CD4-positive, alpha-beta T cell treated with Interferon gamma for 1 hour (primary cell): ENCODE measurements around the gene AFTPH.

ENCODE experiments used
- DNase-seq: peaks from one replicate; pipeline ENCODE4 v3.0.0-alpha.2; 2020

AFTPH gene

DNA sequence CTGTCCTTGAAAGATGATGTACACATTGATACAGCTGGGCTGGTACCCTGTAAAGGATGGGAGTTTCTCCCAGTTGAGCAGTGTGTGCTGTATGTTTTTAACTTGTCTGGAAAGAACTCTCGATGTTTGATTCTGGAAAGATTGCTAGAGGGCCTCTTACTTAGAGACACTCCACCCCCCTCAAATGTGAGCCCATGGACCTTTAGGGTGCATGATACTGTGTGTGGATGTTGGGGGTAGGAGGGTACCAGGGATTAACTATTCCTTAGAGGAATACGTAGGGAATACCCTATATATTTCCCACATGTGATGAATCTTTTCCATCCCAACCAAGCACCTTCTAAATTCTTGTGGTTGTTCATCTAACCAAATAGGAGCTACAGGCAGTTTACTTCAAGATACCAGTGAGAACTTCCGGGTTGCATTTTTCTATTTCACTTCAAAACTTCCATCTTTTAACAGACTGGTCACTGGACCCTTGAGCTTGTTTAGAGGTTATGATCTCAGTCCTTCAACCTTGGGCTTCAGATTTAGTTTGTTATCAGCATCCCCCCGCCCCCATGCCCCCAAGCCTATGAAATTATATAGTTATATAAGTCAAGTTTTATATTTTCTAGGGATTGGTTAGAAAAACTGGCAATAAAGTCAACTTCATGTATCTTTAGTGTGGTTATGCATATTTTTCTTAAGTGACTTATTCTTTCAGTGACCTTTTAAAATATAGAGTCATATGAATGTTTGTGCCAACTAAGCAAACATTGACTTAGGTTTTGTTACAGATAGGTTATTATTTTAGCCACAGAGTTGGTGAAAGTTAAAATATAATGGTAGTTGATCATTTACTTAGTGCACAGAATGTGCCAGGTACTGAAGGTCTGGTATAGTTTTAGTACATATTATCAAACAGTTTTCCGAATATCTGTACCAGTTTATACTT, 18.2 kb downstream of the AFTPH start:
- DNase-seq: no peak

DNA sequence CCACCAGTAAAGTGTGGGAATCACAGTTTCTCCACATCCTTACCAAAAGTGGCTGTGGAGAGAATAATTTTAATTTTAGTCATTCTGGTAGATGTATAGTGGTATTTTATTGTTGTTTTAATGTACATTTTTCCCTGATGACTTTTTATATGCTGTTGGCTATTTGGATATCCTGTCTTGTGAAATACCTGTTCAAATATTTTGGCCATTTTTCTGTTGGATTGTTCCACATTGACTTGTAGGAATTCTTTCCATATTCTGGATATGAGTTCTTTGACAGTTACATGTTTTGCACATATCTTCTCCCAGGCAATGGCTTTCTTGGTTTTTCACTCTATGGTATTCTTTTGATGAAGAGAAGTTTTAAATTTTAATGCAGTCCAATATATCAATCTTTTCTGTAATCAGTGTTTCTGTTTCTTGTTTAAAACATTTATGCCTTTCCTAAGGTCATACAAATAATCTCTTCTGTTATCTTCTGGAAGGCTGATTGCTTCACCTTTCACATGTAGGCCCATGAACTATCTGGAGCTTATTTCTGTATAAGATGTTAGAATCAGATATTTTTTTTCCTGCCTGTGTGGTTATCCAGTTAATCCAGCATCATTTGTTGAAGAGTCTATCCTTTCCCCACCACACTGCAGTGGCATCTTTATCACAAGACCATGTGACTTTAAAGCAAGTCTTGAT, 19.0 kb downstream of the AFTPH start:
- no peak for DNase-seq

DNA sequence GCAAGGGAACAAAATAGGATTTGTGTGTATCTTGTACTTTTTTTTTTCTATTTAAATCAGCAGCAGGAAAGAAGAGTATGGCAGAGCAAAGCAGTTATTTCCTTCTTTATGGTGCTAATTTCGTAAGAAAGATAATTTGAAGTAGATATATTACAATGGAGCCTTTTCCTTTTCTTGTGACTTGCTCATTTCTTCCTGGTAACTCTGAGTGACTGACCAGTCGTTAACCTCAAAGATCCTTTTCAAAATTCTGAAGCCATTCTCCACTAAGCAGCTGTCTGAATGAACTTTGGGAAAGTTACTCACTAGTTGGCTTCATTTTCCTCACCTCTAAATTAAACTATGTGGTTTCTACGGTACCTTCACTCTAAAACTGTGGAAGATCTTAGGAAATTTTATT, 24.6 kb downstream of the AFTPH start:
- no peak for DNase-seq

DNA sequence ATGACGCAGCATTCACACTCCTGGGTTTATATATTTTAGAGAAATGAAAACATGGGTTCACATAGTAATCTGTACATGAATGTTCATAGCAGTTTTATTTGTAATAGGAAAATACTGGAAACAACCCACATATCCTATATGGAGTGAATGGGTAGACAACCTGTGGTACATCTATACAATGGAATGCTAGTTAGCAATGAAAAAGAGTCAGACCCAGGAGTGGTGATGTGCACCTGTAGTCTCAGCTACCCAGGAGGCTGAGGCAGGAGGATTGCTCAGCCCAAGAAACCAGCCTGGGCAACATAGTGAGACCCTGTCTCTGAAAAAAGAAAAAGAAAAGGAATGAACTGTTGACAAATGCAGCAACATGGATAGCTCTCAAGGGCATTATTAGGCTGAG, 25.9 kb downstream of the AFTPH start:
- DNase-seq: no peak

DNA sequence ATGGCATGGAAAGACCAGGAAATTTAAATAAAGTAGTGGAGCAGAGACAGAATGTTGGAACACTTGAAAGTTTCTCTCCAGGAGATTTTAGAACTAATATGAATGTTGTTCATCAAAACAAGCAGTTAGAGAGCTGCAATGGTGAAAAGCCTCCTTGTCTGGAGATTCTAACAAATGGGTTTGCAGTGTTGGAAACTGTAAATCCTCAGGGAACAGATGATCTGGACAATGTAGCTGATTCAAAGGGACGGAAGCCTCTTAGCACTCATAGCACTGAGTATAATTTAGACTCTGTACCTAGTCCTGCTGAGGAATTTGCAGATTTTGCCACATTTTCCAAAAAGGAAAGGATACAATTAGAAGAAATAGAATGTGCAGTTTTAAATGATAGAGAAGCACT, 27.7 kb downstream of the AFTPH start:
- no peak for DNase-seq

DNA sequence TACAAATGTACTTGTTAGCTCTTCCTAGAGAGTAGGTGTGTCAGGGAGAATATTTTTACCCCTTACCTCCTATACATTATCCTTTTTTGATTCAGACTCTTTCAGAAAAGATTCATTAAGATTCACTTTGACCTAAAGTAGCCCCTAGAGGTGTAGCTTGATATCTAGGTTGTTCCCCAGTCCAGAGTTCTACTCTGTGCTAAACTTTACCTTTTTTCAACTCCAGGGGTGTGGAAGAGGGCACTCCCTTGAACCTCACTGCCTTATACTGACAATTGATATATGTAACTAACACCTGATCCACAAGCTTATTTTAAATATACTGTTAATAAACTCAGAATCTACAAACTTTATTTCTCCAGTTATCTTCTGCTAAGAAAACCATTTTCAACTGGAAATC, 30.0 kb downstream of the AFTPH start:
- DNase-seq: no peak

DNA sequence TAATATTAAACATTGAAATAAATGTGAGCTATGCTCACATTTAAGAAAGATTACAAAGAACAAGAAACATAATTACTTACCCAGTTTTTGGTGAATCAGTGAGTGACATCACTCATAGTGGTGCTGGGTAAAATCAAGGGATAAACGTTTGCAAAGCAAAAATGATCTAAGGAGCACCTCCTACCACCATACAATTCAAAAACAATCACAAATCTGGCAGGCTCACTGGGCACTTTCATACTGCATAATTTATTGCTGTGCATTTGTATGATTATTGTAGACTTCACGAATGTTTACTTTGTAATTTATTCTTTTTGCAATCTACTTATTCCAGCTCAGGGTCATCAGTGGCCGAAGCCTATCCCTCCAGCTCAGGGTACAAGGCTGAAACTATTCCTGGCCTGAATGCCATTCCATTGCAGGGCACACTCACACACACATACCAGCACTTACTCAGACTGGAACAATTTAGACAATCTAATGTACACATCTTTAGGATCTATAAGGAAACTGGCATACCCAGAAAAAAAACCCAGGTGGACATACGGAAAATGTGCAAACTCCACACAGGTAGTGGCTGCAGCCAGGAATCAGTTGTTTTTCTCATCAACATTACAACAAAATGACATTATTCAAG, 34.4 kb downstream of the AFTPH start:
- no peak for DNase-seq

DNA sequence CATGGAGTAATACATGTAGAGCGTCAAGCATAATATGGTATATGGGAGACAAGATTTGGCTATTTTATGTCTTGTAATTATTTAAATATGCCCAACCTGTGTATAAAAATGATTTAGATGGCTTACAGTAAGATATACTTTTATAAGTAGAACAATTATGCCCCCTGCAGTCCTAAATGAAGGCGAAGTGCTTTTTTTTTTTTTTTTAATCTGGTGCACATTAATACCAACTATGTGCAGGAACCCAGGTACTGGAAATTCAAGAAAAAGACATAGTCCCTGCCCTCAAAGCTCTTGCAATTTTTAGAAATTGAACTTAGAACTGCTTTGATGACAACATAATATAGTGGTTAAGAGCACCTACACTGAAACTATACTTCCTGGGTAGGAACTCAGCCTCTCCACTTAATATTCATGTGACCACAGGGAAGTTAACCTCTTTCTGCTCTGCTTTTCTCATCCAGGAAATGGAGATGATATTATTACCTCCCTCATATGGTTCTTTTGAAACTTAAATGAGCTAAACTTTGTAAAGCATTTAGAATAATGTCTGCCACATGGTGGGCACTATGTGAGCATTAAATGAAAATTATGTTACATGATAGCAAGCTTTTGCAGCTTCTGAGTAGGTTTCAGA, 38.1 kb downstream of the AFTPH start:
- no peak for DNase-seq

DNA sequence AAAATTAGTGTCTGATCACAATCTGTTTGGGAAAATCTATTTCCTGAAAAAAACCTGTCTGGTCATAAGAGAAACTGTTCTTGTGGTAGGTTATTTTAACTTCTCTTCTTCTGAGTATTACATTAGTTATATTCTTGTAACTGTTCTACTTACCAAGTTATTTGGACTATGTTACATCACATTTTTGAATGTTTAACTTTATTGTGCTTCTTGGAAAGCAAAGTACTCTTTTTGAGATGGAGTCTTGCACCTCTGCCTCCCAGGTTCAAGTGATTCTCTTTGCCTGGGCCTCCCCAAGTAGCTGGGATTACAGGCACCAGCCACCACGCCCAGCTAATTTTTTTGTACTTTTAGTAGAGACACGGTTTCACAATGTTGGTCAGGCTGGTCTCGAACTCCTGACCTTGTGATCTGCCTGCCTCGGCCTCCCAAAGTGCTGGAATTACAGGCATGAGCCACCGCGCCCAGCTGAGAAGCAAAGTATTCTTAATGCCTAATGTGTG, 39.4 kb downstream of the AFTPH start:
- no peak for DNase-seq

DNA sequence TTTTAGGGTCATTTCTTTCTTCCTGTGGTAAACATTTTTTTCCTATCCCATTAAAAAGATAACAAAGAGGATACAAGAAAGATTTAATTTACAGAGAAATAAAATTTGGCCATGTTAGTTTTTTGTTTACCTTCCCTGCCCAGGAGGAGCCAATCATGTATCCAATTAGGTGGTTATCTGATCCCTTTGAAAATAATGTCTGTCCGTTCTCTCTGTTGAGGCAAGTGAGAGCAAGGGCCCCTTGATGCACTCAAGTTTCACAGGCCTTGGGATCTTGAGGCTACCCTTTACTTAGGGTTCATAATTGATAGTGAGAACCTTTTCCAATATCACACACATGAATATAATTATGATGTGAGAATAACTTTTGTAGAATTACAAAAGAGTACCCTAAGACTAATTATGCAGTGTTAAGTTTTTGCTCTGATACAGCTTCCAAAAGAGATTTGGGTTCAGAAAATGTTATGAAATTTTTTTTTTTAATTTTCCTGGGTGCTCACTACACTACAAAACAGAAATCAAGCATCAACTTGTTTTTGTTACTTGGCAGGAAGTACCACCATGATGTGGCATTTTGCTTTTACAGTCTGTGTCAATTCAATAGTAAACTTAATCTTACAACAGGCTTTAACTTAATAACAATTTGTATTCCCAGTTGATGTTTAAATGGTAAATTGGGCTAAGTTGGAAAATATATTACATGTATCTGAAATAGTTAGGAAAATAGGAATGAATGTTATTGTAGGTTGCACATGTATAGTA, 42.0 kb downstream of the AFTPH start:
- DNase-seq: no peak

DNA sequence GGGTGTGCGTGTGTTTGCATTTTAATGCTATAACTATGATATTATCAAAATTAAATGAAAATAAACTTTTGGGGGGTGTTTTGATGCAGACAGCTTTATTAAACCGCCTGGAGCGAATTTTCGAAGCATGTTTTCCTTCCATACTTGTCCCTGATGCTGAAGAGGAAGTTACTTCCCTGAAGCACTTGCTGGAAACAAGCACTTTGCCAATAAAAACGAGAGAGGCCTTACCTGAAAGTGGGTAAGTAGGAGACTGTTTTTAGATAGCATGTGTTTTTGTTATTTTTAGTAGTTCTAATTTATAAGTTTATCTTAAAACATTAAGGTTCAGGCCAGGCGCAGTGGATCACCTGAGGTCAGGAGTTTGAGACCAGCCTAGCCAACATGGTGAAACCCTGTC, 43.3 kb downstream of the AFTPH start:
- no peak for DNase-seq

DNA sequence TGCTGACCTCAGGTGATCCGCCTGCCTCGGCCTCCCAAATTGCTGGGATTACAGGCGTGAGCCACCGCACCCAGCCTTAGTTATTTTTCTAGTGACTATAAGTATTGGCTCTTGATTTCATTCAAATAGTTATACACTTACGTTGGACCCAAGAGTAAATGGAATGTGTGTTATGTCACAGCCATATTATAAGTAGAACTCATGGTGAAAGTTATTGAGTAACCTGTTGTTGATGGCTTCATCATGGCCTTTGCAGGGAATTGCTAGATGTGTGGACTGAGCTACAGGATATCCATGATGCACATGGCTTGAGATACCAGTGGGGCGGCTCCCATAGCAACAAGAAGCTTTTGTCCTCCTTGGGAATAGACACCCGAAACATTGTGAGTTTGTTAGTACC, 44.7 kb downstream of the AFTPH start:
- DNase-seq: no peak

DNA sequence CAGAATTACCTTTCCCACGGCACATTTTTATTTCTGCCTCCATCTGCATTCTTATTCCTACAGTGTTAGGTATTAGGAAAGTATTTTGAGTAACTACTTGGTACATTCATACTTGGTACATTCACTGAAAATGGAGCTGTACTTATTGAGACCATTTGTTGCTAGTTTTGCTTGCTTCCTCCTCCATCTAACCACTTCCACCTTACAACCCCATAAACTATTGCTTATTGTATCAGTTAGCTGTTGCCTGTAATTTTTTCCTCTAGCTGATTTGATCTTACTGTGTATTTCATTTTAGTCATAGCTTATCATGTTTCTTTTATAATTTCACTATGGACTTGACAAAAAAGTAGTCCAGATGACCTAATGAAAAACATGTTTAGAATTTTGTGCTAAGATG, 50.7 kb downstream of the AFTPH start:
- no peak for DNase-seq

DNA sequence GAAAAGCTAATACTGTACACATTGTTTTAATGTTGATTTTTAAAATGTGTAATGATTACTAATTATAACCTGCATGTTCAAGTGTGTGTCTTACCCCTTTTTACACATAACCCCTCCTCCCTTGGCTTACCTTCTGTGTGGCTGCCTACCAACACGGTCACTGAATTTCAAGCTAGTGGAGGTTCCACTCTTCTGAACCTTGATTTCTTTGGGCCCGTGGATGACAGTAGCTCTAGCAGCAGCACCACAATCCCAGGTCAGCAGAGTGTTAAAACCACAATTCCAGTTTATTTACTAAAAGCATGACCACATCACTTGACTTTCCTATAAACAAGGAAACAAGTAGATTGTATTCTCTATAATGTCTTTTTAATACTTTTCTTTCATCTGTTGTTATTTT, 56.9 kb downstream of the AFTPH start:
- no peak for DNase-seq

DNA sequence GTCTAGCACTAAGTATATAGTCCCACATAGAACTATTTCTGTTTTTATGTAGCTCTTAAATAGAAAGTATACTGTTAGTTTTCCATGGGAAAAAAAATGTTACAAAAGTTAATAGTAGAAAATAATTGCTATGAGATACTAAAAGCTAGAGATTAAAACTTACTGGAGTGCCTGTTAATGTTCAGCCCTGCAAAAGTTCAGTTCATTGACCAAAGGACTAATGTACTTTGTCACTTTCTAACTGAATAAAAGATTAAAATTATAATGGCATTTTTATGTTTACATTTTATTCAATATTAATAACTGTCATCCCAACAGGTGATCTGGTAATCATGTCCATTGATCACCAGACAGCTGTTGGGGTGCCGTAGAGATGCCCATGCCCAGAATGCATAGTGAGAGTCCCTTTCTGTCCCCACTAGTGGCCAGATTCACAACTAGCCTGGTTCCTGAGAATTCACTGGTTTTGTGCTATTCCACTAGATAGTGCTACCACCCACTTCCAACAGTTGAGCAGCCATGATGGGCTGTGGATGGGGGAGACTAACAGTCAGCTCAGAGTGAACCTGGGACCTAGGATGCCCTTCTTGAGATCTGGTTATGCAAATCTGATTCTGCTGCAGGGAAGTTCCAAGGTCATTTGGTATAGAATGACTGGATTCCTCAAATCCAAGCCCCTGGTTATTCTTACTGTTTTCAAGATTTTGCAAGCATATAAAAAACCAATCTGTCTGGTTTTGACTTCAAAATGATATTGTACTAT, 57.8 kb downstream of the AFTPH start:
- DNase-seq: no peak

DNA sequence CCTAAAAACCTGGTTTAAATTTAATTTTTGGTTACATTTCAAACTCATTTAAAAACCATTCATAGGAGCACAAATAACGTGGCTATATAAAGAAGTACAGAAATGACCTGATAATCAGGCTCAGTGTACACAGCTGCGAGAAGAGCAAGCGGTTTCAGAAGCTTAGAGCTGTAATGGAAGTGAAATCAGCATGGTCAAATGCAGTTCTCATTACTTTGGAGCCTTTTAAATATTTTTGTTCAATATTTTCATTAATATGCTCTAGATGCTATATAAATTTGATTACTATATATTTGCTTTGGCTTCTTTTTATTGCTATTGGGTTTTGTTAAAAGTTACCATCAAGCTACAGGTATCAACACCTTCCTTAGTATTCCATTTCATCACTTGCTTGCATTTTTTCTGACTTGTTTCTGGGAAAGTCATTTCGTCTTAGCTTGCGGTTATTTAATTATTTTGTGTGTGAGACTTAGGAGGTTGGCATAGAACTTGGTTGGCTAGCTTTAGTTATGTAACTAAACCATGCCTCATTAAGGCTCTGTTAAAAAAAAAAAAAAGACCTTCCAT, 58.7 kb downstream of the AFTPH start:
- no peak for DNase-seq

DNA sequence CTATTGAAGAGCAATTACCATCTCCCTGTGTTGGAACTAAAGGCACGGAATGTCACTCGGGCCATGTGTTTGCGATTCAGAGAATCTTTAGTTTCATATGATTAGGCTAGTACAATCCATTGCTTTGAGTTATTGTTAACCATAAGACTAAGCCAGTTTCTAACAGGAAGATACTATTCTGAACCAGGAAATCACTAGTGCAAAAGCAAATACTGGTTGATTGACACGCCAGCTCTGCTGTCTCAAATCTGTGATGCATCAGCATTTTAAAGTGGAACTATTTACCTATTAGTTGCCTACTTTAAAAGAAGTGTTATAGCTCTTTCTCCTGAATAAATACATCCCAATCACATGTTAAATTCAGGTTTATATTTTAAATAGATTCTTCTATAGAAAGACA, 61.9 kb downstream of the AFTPH start:
- DNase-seq: no peak

DNA sequence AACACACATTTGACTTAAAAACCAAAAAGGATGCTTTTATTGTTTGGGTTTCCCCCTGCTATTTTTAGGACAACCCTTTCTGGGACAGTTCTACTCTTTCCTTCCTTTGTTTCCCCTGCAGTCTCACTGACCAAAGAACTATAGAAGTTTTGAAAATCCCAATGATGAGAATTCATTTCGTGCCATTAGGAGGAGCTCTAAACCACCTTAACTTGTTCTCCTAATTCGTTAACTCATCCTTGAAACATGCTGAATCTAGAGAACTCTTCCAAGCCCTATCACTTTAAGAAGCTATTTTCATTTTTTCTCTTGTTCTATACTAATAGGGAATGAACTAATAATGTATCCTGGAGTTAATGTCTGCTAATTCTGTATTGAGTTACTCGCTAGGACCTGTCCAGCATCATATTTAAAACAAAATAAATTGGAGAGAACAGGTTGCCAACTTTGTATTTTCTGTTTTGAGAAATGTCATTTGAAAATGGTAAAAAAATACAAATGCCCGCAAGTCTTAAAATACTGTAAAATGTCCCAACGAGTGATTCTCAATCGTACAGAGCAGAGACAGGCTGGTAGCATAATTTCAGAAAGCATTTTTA, 62.9 kb downstream of the AFTPH start:
- DNase-seq: no peak

DNA sequence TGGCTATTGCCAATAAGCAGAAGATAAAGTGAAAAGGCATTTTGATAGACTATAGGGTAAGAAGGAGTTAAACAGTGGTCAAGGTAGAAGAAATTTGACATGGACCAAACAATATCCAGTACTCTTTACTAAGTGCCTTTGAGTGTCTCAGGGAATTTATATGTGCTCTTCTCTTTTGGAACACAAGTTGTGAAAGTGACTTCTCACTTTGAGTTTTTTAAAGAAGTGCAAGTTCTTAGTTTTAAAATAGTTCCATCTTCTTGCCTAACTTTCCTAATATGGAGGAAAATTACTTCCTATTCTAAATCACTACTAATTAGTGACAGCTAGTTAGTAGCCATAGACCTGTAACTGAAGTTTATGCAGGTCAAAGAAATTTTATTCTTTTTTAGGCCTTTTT, 63.4 kb downstream of the AFTPH start:
- no peak for DNase-seq

DNA sequence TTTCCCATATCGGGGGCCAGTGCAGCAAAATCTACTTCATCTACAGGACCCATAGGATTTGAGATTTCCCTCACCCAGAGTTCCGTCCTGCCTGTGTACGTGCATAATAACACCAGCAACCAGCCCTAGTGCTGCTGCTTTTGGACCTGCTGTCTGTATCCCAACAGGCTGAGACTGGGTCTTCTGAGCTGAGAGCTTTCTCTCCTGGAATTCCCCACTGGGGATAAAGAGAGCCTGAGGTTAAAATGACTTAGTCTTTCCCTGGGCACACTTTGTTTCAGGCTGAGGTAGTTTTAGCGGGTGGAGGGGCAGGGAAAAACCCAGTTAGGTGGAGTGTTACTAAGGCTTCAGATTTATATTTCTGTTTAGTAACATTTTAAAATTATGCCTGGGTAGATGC, 67.1 kb downstream of the AFTPH start:
- DNase-seq: no peak
